Hepatocyte (in vitro differentiated cells): ENCODE data around the gene TCF7.

Source experiments
- EZH2 ChIP-seq: fragments of 200-600 bp; sonication (generic); IDR thresholded peaks from 2 replicates; pipeline ENCODE4 v1.6.1; 2016; ENCODE audit warnings: antibody characterized with exemption, mild to moderate bottlenecking, borderline replicate concordance
- EZH2phosphoT487 ChIP-seq: fragments of 200-600 bp; sonication (generic); IDR thresholded peaks from one replicate; pipeline ENCODE4 v1.6.1; 2018; ENCODE audit warnings: antibody characterized with exemption, mild to moderate bottlenecking, low read depth, moderate library complexity; ENCODE audit not compliant: unreplicated experiment, severe bottlenecking
- TF ChIP-seq, protein P1 (sequence below): fragments of 200-600 bp; sonication (generic); IDR thresholded peaks from 2 replicates; pipeline ENCODE4 v1.5.1; 2016; ENCODE audit warnings: antibody characterized with exemption, mild to moderate bottlenecking; ENCODE audit not compliant: poor library complexity

DNA sequence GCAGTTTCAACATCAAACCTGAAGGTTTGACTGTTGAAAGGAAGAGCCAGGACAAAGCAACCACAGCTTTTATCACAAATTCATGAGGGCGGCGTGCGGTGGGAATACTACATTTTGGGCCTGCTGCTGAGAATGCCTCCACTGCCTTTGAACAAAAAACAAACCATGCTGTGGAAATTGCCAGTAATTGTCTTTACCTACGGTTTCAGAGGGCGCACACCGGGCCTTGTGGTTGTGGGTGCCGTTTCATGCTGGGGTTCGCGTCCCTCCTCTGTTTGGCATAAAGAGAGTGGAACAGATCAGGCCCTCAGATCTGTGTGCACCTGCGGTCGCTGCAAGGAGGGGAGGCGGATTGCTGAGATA lies 27.6 kb upstream of the TCF7 start:
- TF ChIP-seq, protein P1, sequence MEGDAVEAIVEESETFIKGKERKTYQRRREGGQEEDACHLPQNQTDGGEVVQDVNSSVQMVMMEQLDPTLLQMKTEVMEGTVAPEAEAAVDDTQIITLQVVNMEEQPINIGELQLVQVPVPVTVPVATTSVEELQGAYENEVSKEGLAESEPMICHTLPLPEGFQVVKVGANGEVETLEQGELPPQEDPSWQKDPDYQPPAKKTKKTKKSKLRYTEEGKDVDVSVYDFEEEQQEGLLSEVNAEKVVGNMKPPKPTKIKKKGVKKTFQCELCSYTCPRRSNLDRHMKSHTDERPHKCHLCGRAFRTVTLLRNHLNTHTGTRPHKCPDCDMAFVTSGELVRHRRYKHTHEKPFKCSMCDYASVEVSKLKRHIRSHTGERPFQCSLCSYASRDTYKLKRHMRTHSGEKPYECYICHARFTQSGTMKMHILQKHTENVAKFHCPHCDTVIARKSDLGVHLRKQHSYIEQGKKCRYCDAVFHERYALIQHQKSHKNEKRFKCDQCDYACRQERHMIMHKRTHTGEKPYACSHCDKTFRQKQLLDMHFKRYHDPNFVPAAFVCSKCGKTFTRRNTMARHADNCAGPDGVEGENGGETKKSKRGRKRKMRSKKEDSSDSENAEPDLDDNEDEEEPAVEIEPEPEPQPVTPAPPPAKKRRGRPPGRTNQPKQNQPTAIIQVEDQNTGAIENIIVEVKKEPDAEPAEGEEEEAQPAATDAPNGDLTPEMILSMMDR: no peak
- TF ChIP-seq EZH2 (no peak), EZH2phosphoT487 (no peak)
